CD4-positive, alpha-beta T cell treated with Interleukin-15 for 4 hours (primary cell): Measurements from ENCODE around the gene SLC13A1.

Experiments
- DNase-seq: peaks from one replicate; pipeline ENCODE4 v3.0.0-alpha.2; 2020; ENCODE audit warnings: low spot score

SLC13A1 gene

GRCh38 chr7:123191132-123191531 is 8.6 kb downstream of the SLC13A1 start:
- no peak for DNase-seq

GRCh38 chr7:123190109-123190831 is 9.5 kb downstream of the SLC13A1 start:
- no peak for DNase-seq

- no peak for DNase-seq
These were observed 14.0 kb downstream of the SLC13A1 start for GRCh38 chr7:123185756-123186155.

DNA sequence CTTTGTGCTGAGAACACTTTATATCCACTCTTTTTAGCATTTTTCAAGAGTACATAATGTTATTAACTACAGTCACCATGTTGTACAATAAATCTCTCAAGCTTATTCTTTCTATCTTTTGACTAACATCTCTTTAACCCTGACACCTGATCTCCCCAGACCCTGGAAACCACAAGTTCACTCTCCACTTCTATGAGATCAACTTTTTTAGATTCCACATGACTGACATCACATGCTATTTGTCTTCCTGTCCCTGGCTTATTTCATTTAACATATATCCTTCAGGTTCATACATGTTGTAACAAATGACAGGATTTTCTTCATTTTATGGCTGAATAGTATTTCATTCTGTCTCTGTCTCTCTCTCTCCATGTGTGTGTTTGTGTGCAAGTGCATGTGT is 15.5 kb downstream of the SLC13A1 start:
- no peak for DNase-seq

GRCh38 chr7:123183431-123183830 is 16.3 kb downstream of the SLC13A1 start:
- DNase-seq: no peak

GRCh38 chr7:123177442-123177841 is 22.3 kb downstream of the SLC13A1 start:
- no peak for DNase-seq

DNA sequence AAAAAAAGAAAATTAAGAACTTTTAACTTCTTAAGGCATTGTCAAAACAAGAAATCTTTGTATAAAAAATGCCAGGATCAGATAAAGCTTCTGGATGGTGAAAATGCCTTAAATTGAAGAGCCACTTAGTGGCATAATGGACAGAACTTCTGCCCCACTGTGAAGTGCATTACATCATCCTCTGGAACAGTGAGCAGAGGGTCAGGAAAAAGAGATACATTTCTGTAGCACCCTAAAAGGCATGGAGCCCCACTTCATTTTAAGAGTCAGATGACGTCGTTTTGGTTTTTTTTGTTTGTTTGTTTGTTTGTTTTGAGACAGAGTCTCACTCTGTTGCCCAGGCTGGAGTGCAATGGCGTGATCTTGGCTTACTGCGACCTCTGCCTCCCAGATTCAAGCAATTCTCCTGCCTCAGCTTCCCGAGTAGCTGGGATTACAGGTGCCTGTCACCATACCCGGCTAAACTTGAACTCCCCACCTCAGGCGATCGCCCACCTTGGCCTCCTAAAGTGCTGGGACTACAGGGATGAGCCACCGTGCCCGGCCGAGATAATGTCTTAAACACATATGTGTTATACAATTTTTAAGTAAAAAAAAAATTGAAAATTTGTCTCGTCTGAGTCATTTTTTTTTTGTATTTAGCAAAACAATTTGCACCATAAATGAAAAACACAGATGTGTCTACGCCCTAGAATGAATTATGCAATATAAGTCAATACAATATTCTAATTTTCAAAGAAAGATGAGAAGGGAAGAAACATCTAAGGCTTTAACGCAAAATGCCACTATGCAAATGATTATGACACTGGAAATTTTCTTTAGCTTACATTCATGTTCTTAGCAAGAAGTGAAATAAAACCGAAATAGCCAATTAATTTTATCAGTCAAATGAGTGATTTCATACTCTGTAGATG is 29.2 kb downstream of the SLC13A1 start:
- DNase-seq: no peak

DNA sequence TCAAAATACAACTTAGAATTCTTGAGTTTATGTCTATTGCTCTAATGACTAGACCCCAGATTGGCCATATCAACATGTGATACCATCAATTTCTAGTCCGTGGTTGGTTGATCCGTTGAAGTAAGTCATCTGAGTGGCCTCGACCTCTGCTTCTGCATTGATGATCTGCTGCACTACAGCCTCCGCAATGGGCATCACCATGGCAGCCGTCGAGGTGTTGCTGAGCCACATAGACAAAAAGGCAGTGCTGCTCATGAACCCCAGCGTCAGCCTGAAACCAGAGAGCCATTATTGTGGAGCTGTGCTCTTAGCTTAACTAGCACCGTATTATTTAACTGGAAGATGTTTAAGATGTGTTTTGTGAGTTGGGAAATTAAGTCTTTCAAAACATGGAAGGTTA is 30.7 kb downstream of the SLC13A1 start:
- no peak for DNase-seq

- DNase-seq: no peak
These were observed 42.2 kb downstream of the SLC13A1 start for GRCh38 chr7:123157606-123158005.

GRCh38 chr7:123155571-123155970 is 44.2 kb downstream of the SLC13A1 start:
- no peak for DNase-seq

GRCh38 chr7:123154231-123154860 is 45.4 kb downstream of the SLC13A1 start:
- peak; percentile 20 for DNase-seq

GRCh38 chr7:123151443-123151842 is 48.3 kb downstream of the SLC13A1 start:
- no peak for DNase-seq

DNA sequence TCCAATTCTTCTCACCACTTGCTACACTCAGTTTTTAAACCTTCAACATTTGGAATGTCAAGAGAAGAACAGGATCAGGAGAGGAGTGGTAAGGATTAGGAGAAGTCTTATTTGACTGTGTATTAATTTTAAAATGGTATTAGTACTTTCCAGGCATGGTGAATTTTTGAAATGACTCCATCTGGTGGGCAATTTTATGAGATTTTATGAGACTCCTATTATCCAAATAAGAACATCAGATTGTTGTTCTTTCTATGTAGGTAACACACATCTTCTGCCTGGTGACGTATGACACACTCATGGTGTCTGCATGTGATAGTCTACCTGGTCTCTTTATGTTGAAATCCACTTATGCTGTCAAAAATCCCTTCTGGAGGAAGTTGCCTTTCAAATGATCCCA is 51.0 kb downstream of the SLC13A1 start:
- no peak for DNase-seq

DNA sequence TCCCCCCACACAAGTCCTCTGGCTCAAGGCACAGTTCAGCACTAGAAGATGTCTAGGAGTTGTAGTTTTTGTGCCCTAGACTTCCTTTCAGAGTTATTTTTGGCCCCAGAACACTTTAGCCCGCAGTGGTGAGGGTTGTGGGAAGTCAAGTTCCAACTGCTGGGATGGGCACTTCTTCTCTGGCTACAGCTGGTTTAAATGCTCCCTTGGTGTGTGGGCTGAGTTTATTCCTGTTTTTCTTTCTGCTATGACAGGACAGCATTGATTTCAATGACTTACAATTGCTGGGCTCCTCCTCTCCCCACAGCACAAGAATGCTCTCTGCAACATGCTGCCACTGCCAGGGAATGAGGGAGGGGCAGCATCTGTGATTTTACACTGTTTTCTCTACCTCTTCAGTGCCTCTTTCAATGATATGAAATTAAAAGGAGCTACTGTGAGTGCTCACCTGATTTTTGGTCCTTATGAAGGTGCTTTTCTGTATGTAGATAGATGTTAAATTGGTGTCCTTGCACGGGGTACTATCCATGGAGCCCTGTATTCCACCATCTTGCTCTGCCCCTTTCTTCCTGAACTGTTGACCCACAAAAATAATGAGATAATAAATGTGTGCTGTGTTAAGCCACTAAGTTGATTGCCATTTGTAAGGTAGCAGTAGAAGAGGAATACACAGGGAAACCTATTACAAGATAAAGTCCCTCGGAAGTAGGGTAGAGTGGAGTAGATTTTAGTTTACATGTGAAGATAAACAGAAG is 56.3 kb downstream of the SLC13A1 start:
- DNase-seq: no peak

DNA sequence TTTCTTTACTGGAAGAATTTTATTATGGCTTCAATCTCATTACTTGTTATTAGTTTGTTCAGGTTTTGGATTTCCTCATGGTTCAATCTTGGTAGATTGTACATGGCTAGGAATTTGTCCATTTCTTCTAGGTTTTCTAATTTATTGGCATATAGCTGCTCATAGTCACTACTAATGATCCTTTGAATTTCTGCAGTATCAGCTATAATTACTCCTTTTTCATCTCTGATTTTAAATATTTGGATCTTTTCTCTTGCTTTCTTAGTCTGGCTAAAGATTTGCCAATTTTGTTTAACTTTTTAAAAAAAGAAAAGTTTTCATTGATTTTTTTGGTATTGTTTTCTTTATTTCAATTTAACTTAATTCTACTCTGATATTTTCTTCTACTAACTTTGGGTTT is 59.2 kb downstream of the SLC13A1 start:
- DNase-seq: no peak

- no peak for DNase-seq
These were observed 63.8 kb downstream of the SLC13A1 start for GRCh38 chr7:123135960-123136359.

GRCh38 chr7:123133924-123134323 is 65.8 kb downstream of the SLC13A1 start:
- DNase-seq: no peak

- no peak for DNase-seq
These were observed 67.8 kb downstream of the SLC13A1 start for GRCh38 chr7:123131961-123132360.

GRCh38 chr7:123131556-123131955 is 68.2 kb downstream of the SLC13A1 start:
- DNase-seq: no peak

DNA sequence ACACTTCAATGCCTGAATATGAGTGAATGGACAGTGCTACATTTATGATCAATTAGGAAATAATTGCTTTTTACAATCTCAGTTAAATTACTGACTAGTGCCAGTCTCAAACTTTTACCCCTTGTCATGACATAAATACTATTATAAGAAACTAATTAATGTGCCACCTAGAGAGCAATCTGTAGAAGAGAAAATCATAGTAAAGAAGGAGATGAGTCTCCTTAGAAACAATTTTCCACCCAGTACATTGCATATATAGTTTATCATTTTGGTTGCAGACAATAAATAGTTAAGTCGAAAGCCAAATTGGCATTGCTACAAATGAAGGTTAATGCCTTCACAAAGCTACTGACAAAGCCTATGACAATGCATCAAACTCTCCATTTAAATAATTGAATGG is 68.6 kb downstream of the SLC13A1 start:
- no peak for DNase-seq

GRCh38 chr7:123126691-123127090 is 73.1 kb downstream of the SLC13A1 start:
- DNase-seq: no peak

- DNase-seq: no peak
These were observed 73.6 kb downstream of the SLC13A1 start for GRCh38 chr7:123126171-123126570.
